Measurements from ENCODE around the gene PITPNC1.
"Not testable (repeated sequence)": the region's sequence is repeated elsewhere in the genome, so short reads cannot be mapped to it uniquely, and the experiment has no call there.

The PITPNC1 gene

DNA sequence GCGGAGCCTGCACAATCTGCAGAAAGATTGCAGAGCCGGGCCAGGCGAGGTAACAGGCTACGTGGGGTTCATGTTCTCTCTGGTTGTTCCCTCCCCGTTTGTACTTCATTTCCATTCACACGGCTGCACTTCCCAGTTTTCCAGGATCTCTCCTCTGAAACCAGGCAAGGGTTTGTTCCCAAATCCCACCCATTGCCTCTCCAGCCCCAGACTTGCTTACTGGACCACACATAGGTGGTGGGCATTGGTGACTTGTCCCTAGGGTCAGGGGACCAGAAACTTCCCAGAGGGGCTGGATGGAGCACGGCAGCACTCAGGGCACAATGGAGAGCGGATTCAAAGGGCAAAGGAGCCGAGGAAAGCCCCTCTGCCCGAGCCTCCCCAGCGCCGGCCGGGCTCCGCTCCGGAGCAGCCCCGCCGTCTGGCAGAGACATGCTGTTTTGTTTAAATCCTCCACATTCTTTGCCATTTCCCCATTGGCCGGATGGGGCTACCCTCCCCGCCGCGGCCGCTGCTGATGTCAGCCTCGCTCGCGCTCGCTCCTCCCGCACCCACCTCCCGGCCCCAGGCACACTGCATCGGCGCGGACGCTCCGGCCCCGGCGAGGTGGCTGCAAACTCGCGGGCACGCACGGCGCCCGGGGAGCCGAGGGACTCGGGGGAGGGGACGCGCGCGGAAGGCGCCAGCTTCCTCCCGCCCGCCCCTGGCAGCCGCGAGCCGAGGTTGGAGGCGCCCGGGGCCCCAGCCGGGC lies at the start of gene PITPNC1:
Gene PITPNC1, plus strand, starts transcription at position 545 of the 751 bp plus-strand sequence.
- in situ Hi-C loops (cut with MboI; ENCODE audit: low sequenced_read_pairs) = loop anchor here (10.0 kb wide), 1 partner anchor 308 kb away; no protein-coding TSS in a partner anchor

DNA sequence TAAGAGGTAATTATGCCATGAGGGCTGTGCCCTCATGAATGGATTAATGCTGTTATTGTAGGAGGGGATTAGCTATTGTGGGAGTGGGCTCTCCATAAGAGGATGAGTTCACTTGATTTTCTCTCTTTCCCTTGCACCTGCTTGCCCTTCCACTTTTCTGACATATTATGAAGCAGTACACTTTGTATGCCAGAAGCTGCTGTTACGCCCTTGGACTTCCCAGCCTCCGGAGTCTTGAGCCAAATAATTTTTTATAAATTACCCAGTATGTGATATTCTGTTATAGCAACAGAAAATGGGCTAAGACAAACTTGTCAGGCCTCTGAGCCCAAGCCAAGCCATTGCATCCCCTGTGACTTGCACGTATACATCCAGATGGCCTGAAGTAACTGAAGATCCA lies 49.1 kb upstream of the PITPNC1 start:
- in situ Hi-C loops (cut with MboI; ENCODE audit: low sequenced_read_pairs) = no loop called here

DNA sequence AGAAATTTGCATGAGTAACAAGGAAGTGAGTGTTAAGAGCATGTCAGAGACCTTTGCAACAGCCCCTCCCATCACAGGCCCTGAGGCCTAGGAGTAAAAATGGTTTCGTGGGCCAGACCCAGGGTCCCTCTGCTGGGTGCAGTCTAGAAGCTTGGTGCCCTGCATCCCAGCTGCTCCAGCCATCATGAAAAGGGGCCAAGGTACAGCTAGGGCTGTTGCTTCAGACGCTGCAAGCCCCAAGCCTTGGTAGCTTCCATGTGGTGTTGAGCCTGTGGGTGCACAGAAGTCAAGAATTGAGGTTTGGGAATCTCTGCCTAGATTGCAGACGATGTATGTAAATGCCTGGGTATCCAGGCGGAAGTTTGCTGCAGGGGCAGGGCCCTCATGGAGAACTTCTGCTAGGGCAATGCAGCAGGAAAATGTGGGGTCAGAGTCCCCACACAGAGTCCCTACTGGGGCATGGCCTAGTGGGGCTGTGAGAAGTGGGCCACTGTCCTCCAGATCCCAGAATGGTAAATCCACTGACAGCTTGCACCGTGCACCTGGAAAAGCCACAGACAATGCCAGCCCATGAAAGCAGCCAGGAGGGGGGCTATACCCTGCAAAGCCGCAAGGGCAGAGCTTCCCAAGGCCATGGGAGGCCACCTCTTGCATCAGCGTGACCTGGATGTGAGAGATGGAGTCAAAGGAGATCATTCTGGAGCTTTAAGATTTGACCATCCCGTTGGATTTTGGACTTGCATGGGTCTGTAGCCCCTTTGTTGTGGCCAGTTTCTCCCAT lies 45.5 kb upstream of the PITPNC1 start:
- in situ Hi-C loops (cut with MboI; ENCODE audit: low sequenced_read_pairs) = not testable (repeated sequence)

DNA sequence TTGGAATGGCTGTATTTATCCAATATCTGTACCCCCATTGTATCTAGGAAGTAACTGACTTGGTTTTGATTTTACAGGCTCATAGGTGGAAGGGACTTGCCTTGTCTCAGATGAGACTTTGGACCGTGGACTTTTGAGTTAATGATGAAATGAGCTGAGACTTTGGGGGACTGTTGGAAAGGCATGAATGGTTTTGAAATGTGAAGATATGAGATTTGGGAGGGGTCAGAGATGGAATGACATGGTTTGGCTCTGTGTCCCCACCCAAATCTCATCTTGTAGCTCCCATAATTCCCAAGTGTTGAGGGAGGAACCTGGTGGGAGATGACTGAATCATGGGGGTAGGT lies 44.9 kb upstream of the PITPNC1 start:
- in situ Hi-C loops (cut with MboI; ENCODE audit: low sequenced_read_pairs) = not testable (repeated sequence)

DNA sequence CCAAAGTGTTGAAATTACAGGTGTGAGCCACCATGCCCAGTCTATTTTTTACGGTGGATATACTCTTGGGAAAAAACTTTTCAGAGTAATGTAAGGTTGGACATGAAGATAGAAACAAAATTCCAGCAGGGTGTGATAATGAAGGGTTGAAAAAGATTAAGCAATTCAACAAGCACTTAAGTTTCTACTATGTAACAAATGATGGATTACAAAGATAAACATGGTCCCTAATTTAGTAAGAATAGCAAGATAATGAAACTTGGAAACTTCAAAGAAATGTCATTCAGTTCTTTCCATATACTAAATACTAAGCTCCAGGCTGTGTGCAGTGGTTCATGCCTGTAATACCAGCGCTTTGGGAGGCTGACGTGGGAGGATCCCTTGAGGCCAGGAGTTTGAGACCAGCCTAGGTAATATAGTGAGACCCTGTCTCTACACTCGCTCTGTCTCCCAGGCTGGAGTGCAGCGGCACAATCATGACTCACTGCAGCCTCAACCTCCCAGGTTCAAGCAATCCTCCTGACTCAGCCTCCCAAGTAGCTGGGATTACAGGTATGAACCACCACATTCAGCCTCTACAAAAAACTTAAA lies 41.7 kb upstream of the PITPNC1 start:
- in situ Hi-C loops (cut with MboI; ENCODE audit: low sequenced_read_pairs) = no loop called here

DNA sequence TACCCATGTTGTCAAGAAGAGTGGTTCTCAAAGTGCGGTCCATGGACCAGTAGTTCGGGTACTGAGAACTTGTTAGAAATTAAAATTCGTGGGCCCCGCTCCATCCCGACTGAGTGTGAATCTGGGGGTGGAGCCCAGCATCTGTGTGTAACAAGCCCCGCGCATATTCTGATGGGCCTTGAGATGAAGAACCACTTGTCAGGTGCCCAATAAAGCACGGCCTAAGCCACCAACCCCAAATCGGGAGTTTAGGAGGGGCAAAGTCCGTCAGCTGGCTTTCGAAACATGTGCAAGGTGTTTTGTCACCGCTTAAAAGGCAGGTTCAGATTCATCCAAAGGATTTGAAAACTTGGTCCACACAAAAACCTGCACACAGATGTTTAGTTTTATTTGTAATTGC lies 40.2 kb upstream of the PITPNC1 start:
- in situ Hi-C loops (cut with MboI; ENCODE audit: low sequenced_read_pairs) = no loop called here

DNA sequence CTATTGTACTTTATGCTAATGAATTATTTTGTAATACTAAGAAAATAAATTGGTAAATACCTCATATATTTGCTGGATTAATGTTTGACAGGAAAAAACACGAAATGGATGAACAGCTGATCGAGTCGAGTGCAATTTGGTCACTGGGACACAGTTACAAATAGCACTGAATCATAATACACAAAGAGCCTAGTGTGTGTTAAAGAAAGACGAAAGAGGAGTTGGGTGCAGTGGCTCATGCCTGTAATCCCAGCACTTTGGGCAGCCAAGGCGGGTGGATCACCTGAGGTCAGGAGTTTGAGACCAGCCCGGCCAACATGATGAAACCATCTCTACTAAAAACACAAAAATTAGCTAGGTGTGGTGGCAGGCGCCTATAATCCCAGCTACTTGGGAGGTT lies 38.7 kb upstream of the PITPNC1 start:
- in situ Hi-C loops (cut with MboI; ENCODE audit: low sequenced_read_pairs) = not testable (repeated sequence)

DNA sequence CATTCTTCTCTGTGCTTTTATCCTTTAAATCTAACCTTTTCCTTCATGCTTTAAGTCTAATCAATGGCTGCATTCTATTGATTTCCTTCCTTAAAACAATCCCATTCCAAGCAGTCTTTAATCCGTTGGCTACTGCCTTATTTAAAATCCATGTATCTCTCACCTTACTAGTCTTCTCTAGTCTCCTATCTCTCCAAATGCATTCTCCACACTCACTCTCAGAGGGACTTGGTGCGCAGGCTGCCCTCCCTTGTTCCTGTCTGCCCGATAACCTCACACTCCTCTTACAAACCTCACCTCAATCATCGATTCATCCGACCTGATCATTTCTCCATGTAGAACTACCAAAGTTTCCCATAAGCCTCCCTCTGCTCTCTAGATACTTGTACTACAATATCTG lies 33.8 kb upstream of the PITPNC1 start:
- in situ Hi-C loops (cut with MboI; ENCODE audit: low sequenced_read_pairs) = no loop called here

DNA sequence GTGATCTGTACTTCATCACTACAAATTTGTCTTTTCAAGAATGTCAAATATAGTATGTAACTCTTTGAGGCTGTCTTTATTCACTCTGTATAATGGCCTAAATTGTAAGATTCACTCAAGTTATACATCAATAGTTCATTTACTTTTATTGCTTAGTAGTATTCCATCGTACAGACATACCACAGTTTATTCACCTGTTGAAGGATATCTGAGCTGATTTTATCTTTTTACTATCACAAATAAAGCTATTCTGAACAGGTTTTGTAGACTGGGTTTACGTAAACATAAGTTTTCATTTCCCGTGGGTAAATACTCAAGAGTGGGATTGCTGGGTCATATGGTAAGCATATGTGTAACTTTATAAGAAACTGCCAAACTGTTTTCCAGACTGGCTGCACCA lies 29.3 kb upstream of the PITPNC1 start:
- in situ Hi-C loops (cut with MboI; ENCODE audit: low sequenced_read_pairs) = no loop called here

DNA sequence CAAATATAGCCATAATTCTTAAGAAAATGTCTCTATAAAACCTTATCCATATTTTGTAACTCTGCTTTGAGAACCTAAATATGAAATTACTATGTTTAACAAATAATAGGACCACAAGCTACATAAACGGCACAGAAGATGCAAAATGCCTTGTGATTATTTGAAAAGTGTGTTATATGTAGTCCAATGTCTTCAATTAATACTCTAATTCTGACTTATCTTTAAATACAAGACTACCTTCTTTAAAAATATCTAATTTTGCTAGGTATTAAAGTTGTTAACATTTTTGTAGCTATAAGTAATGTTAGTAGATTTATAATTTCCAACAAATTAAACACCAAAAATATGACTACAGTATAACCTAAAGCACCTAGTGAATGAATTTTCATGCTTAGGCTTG lies 27.7 kb upstream of the PITPNC1 start:
- in situ Hi-C loops (cut with MboI; ENCODE audit: low sequenced_read_pairs) = no loop called here

DNA sequence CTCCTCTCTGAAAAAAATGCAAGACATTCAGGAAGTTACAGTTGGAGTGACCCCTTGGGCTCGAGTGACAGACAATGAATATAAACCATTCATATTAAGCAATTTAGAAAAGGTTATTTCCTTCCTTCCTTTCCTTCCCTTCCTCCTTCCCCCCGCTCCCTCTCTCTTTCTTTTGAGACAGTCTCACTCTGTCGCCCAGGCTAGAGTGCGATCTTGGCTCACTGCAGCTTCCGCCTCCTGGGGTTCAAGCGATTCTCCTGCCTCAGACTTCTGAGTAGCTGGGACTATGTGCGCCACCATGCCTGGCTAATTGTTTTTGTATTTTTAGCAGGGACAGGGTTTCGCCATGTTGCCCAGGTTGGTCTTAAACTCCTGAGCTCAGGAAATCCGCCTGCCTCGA lies 23.9 kb upstream of the PITPNC1 start:
- in situ Hi-C loops (cut with MboI; ENCODE audit: low sequenced_read_pairs) = no loop called here

DNA sequence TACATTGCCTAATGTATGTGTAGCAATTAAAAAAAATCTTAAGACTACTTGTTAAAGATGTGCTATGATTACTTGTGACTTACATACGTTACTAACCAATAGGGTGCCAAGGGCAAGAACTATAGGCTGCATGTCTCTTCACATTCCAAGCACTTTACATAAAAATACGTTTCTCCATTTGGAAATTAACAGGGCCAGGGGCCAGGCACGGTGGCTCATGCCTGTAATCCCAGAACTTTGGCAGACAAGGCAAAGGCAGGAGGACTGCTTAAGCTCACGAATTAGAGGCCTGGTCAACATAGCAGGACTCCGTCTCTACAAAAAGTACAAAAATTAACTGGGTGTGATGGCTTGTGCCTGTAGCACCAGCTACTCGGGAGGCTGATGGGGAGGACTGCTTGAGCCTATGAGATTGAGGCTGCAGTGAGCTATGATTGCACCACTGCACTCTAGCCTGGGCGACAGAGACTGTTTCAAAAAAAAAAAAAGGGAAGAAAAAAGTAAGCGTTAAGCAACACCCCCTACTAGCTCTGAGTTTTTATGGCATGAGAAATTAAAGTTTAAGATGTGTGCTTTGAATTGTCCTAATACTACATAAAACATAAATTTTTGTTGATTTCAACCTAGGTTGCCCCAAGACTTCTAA lies 23.0 kb upstream of the PITPNC1 start:
- in situ Hi-C loops (cut with MboI; ENCODE audit: low sequenced_read_pairs) = no loop called here

DNA sequence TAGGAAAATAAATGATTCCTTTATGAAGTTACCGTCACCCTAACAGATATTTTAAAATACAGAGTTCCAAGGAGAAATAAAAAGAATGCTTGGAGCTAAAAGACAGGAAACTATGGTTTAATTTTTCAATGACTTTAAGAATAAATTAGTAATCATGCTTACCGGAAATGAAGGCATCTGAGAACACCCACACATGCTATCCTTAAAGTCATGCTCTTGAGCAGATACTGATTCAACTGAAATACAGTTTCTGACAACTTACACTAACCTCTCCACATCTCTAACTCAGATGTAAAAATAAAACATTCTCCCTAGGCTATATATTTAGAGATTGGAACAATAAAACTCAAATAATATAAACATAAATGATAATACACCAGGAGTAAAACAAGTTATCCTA lies 18.5 kb upstream of the PITPNC1 start:
- in situ Hi-C loops (cut with MboI; ENCODE audit: low sequenced_read_pairs) = no loop called here

DNA sequence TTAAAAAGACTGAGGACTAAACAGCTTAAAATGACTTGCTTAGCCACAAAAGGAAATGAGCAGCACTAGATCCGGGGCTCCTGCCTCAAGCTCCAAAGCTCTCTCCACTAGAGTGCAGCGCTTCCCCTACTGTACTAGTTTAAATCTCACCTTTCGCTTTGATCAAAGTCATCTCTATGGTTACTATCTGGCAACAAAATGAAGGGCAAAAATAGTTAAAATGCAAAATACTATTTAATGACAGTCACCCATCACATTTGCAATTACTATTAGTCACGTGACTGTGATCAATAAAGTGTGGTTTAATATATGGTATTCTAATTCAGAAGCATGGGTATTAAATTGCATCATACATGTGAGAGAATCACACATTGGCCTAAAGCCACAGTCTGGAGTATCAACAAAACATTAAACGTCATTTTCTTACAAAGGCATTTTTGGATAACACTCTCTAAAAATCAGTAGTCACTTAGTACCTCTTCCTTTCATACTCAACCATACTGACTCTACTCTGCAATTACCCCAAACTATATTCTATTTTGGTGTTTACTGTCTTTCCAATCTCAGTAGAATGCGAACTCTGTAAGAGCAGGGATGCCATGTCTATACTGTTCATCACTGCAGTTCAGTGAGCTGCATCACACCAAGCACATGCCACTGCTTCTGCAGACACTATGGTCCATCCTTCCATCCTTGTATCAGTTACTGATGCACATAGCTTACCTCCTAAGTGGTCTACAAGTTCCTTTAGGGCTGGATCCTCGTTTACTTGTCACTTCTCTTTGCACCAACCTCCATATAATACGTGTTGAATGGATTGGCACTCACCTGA lies 16.9 kb upstream of the PITPNC1 start:
- in situ Hi-C loops (cut with MboI; ENCODE audit: low sequenced_read_pairs) = no loop called here

DNA sequence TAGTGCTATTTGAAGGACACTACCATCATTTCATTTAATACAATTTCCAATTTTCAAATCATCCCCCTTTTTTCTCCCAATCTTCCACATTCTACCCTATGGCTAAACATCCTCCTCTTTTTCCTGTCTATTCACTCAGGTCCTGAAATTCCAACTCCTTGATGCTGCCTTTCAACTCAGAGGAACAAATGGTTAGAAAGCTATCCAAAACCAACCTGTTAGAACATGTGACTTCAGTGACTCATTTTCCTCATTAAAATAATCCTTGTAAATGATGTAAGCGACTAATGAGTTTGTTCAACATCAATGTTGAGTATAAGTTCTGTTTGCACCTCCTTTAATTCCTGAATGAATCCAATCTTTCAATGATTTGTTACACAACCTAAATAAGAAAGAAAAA lies 16.2 kb upstream of the PITPNC1 start:
- in situ Hi-C loops (cut with MboI; ENCODE audit: low sequenced_read_pairs) = no loop called here

DNA sequence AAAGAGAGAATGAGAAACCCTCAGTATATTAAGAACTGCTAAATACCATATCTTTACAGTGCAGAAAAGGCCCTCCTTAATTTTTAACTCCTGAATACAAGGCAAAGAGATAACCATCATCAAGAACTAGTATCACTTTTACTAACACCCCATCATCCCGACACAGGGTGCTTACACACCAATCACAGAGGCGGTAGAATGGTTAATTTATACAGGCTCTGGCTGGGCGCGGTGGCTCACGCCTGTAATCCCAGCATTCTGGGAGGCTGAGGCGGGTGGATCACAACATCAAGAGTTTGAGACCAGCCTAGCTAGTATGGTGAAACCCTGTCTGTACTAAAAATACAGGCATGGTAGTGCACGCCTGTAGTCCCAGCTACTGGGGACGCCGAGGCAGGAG lies 14.9 kb upstream of the PITPNC1 start:
- in situ Hi-C loops (cut with MboI; ENCODE audit: low sequenced_read_pairs) = no loop called here

DNA sequence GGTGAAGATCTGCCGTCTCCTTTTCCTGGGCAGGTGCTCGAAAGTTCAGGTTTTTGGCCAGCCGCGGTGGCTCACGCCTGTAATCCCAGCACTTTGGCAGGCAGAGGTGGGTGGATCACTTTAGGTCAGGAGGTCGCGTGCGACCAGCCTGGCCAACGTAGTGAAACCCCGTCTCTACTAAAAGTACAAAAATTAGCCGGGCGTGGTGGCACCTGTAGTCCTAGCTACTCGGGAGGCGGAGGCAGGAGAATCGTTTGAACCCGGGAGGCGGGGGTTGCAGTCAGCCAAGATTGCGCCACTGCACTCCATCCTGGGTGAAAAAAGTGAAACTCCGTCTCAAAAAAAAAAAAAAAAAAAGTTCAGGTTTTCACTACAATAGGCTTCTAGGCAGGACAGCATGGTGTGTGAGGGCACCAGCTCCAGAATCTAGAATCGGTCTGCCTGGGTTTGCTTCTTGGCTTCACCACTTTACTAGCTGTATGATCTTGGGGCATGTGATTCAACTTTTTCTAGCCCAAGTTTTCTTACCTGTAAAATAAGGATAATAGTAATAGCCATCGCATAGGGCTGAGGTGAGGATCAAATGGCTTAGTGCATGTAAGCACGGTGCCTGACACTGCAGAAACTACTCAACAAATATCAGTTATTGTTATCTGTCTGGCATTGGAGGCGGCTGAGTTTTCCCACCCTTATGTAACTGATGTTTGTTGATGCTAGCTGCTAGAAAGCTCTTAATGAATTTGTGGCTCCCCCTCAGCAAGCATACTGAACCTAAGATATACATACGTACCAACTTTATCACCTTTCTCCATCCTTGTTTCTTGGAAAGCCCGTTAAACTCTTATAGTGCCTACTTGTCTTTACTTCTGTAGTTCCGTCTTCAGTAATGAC lies 12.0 kb upstream of the PITPNC1 start:
- in situ Hi-C loops (cut with MboI; ENCODE audit: low sequenced_read_pairs) = no loop called here

DNA sequence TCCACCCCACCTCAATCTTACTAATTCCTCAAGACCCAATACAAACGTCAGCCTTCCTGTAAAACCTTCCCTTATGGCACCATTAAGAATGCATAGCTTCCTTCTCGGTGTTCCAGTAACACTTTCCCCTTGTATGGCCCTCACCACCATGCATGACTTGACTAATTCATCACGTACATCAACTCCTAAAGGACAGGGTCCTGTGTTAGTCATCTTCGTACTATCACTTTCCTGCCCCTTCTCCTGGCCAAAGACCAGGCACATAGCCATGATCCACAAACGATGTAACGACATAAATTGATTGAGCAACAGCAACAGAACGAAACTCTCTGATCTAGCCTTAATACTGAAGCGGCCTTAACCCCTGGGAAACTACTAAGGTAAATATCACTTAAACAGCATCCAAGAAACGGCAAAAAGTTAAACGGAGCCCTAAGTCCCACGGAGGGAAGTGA lies 11.3 kb upstream of the PITPNC1 start:
- in situ Hi-C loops (cut with MboI; ENCODE audit: low sequenced_read_pairs) = no loop called here
